Heart left ventricle (tissue), 13 donors: ENCODE measurements around the gene RNGTT.

Source experiments
- CTCF ChIP-seq, 12 donors: fragments of 200-600 bp; sonication (generic) in 4 of 12; IDR thresholded peaks; one replicate each; pipeline versions ENCODE4 v1.5.0 to v1.8.0; 2018 to 2022; ENCODE audit warnings: antibody characterized with exemption in 12 of 12, mild to moderate bottlenecking in 5 of 12
- POLR2A ChIP-seq, 2 donors: fragments of 450-650 bp; IDR thresholded peaks; one replicate each; pipeline ENCODE4 v1.6.1; 2017; ENCODE audit warnings: antibody characterized with exemption in 2 of 2, mild to moderate bottlenecking in 2 of 2, moderate library complexity in 2 of 2
- donor health status: ischemic (EF 13 %, LVEDD 7.1; RV severe dilation, severe dysfunction).
- donor health status: DM: no; HTN: yes; CAD: no.
- donor health status: DM: no; HTN: no; CAD: no.
- donor health status: ischemic (EF 25% LVEDD 6.9; RV normal size, moderate dysfunction).
- donor health status: ischemic (EF 25% LVEDD 5.7; RV mildly dilated, moderate dysfunction).
- donor health status: ischemic (EF 35%, LVEDD 5.7; RV mildly dilated, moderate dysfunction).
- donor health status: nonischemic (EF 11% LVEDD 7.7; RV severe dilation, severe dysfunction).
- donor health status: DM: yes; HTN: yes; CAD: no.
- donor health status: PGD.
- donor health status: ischemic (EF 29% LVEDD 5.4; RV normal size, mild dysfunction).
- donor health status: nonischemic (EF 23%, LVEDD 6.1; RV moderate dilation, normal function).

- TF ChIP-seq CTCF (IDR thresholded peaks at IDR 0.05) (no peak), POLR2A (IDR thresholded peaks at IDR 0.05) (no peak)
These were observed 121.1 kb downstream of the RNGTT start for GRCh38 chr6:88842320-88842719.
